GM12874 (cell line): Measurements from ENCODE around the gene FGF19.

ENCODE experiments used
- CTCF ChIP-seq: IDR thresholded peaks from 2 replicates; pipeline ENCODE4 v1.5.1; 2011; ENCODE audit warnings: low read depth, mild to moderate bottlenecking, control low read depth, low read length, moderate library complexity; ENCODE audit not compliant: insufficient read depth

Gene FGF19

GRCh38 chr11:69745201-69745600 is 41.4 kb upstream of the FGF19 start:
- TF ChIP-seq CTCF, result no peak

- no peak for TF ChIP-seq CTCF
Observed at GRCh38 chr11:69744435-69744834, 40.6 kb upstream of the FGF19 start.

- TF ChIP-seq CTCF, result no peak
Observed at GRCh38 chr11:69734841-69735240, 31.0 kb upstream of the FGF19 start.

GRCh38 chr11:69734367-69734766 is 30.5 kb upstream of the FGF19 start:
- TF ChIP-seq CTCF, result no peak

GRCh38 chr11:69732910-69733309 is 29.1 kb upstream of the FGF19 start:
- no peak for TF ChIP-seq CTCF

- no peak for TF ChIP-seq CTCF
Observed at GRCh38 chr11:69731110-69731509, 27.3 kb upstream of the FGF19 start.

GRCh38 chr11:69730500-69730899 is 26.7 kb upstream of the FGF19 start:
- TF ChIP-seq CTCF, result no peak

GRCh38 chr11:69729252-69729651 is 25.4 kb upstream of the FGF19 start:
- no peak for TF ChIP-seq CTCF
